G401 (cell line): Measurements from ENCODE around the gene KCNJ6. TPM values are rescaled to one million over a fixed set of nuclear protein-coding genes. Genes with fewer than 3 reads are reported as not detected.
"Not testable (repeated sequence)": the region's sequence is repeated elsewhere in the genome, so short reads cannot be mapped to it uniquely, and the experiment has no call there.

Experiments
- DNase-seq: peaks from one replicate; pipeline ENCODE4 v3.0.0-alpha.2; 2015; ENCODE audit warnings: low spot score
- in situ Hi-C: cut with HindIII; loops from 2 replicates; pipeline ENCODE4 v1.10.0; 2016; ENCODE audit warnings: low sequenced_read_pairs, mixed read lengths
- total RNA-seq: library from RNA; depleted of rRNA; stranded (reverse); fragments of >200 nt; shearing (Covaris generic); gene quantifications from 2 replicates; pipeline ENCODE4 v1.2.3, GENCODE V29; 2014

The KCNJ6 gene
- total RNA-seq, 1 experiment from 2014 or later: not detected

DNA sequence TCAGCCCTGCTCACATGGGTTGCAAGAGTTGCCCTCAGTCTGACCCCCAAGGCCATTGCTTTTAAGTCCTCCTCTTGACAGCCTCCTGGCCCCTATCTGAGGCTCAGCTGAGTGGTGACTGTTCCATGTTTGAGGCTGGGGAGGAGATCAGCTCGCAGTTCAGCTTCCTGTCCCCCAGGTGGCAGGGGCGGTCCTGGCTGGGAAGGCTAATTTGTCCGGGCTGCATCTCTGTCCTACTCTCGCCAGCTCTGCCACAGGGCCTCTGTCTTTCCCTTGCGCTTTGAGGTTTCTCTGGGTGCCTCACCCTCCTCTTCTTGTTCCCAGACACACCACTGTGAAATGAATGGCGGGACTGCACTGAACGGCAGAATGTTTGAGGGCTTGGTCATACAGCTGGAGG is 157.3 kb downstream of the KCNJ6 start:
- no peak for DNase-seq
- in situ Hi-C loops: no loop called here

GRCh38 chr21:37757606-37758376 is 158.5 kb downstream of the KCNJ6 start:
- DNase-seq: no peak
- in situ Hi-C loops: no loop called here

- peak; percentile 51 for DNase-seq
- in situ Hi-C loops: no loop called here
These were observed 163.1 kb downstream of the KCNJ6 start for GRCh38 chr21:37753122-37753599.

DNA sequence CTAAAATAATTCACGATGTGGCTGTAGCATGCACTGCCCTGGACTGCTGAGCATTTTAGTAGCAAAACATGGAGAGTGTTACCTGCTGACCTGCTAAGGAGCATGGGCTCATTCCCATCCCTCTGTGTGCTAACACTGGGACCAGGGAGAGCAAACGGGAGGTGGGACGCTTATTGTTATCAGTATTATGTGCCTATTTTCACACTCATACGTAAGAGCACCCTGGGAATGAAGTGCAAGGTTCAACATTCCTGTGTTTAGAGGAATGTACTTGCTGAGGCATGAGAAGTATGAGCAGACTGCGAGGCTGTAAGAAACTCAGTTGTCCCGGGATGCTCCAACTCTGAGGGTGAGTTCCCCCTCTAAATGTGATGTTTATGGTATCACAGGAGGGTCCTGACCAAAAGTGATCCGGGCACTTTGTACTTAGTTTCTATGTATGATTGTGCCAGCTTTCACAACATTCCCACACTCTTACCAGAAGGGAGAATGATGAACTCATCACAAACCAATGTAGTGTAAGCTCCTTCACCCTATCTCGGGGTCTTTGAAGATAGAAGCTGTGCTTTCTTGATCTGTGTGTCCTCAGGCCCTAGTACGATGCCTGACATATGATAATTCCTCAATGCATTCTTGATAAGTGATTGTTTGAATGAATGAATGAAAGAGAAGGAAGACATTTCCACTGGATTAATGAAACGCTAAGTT is 164.8 kb downstream of the KCNJ6 start:
- no peak for DNase-seq
- in situ Hi-C loops: no loop called here

GRCh38 chr21:37749132-37749531 is 167.1 kb downstream of the KCNJ6 start:
- no peak for DNase-seq
- in situ Hi-C loops: no loop called here

DNA sequence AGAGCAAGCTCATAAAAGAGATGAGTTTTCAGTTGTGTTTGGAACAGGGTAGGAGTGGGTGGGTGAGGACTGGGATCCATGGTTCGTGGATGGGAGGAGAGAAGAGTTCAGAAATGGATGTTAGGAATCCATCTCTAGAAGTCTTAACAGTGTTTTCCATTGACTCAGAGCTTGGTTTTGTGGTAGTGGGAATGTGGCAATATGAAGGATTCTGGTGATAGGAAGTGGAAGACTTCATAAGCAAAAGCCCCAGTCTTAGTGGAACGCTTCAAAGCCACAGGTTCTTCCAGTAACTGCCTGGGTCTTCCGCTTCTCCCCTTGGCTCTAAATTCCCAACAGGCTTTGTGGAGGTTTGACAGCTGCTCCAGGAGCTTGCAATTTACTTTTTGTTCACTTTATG is 167.9 kb downstream of the KCNJ6 start:
- in situ Hi-C loops: no loop called here

DNA sequence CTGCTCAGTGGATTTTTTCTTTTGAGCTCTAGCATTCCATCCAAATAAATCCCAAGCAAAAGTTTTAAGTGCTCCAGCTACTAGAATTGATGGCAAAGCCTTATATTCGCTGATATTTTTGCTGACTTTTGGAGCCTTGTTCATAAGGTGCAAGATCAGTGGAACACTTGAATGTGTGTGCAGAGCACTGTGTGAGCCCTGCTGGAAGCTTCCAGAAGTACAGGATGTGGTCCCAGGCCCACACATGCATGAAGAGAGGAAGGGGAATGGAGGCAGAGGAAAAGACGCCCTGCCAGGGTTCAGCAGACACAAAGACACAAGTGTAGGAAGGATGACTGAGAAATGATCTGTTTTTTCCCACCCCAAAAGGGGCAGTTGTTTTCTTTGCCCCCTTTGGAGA is 169.4 kb downstream of the KCNJ6 start:
- in situ Hi-C loops: no loop called here
- DNase-seq: no peak

More for the DNA sequence above, 167.9 kb downstream of the KCNJ6 start:
- DNase-seq: no peak

- no peak for DNase-seq
- in situ Hi-C loops: no loop called here
These were observed 171.7 kb downstream of the KCNJ6 start for GRCh38 chr21:37744551-37744950.

GRCh38 chr21:37742532-37742931 is 173.7 kb downstream of the KCNJ6 start:
- in situ Hi-C loops: no loop called here
- DNase-seq: peak; percentile 65

- peak; percentile 74 for DNase-seq
- in situ Hi-C loops: no loop called here
These were observed 174.1 kb downstream of the KCNJ6 start for GRCh38 chr21:37742115-37742514.

DNA sequence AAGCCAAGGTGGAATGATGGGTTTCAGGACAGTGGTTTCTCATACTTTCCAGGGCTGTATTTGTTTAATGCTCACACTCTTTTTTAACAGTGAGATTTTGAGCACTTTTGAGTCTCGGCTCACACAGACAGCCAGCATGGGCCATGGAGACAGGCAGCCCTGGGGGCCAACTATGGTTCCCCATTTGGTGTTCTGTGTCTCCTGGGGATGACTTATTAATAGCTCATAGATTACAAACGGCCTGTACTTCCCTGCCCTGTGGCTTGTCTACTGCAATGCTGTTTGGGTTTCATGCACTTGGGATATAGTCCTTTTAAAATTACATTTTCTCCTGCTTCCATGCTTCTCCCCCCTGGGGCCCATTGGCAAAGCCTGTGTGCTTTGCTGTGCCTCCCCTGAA is 178.3 kb downstream of the KCNJ6 start:
- DNase-seq: no peak
- in situ Hi-C loops: no loop called here

GRCh38 chr21:37737507-37737906 is 178.8 kb downstream of the KCNJ6 start:
- no peak for DNase-seq
- in situ Hi-C loops: no loop called here

- in situ Hi-C loops: no loop called here
- no peak for DNase-seq
These were observed 181.4 kb downstream of the KCNJ6 start for GRCh38 chr21:37734846-37735245.

- DNase-seq: no peak
- in situ Hi-C loops: no loop called here
These were observed 183.3 kb downstream of the KCNJ6 start for GRCh38 chr21:37732927-37733326.

- DNase-seq: no peak
- in situ Hi-C loops: no loop called here
These were observed 192.1 kb downstream of the KCNJ6 start for GRCh38 chr21:37724201-37724600.

DNA sequence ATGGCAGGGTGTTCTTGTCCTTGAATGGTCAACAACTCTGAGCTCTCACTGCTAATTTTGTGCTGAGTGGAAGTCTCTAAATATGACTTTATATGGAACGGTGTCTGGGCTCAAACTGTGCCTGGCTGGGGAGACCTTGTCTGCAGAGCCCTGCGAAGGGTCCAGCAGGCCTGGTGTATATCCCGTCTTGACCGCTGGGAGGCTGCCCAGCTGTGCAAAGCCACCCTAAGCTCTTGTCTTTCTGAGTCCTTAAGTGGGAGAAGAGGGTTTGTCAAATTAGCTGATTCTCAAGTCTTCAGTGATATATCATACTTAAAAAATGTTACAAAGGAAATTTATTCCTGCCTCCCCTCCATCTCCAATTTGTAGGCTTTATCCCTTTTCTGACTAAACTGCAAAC is 198.7 kb downstream of the KCNJ6 start:
- DNase-seq: no peak
- in situ Hi-C loops: no loop called here

DNA sequence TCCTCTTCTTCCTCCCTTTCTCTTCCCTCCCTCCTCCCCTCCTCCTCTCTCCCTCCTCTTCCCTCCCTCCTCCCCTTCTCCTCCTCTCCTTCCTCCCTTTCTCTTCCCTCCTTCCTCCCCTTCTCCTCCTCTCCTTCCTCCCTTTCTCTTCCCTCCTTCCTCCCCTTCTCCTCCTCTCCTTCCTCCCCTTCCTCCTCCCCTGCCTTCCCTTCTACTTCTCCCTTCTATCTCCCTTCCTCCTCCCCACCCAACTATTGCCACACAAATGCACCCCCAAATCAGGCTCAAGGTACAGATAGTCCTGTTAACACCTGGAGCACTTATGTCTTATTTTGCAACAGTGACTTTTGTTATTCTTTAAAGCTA is 203.7 kb downstream of the KCNJ6 start:
- in situ Hi-C loops: not testable (repeated sequence)

GRCh38 chr21:37711836-37712568 is 204.3 kb downstream of the KCNJ6 start:
- DNase-seq: peak; percentile 83
- in situ Hi-C loops: no loop called here

More for the DNA sequence above, 203.7 kb downstream of the KCNJ6 start:
- DNase-seq: not testable (repeated sequence)

GRCh38 chr21:37711286-37711829 is 204.9 kb downstream of the KCNJ6 start:
- in situ Hi-C loops: no loop called here
- DNase-seq: no peak
